ENCODE measurements around the gene PCDHGA3. TPM values are rescaled to one million over a fixed set of nuclear protein-coding genes. Genes with fewer than 3 reads are reported as not detected.
A peak's percentile ranks its signal among the peaks of the same experiment; 100 is the strongest.

The PCDHGA3 gene
- total and polyA plus RNA-seq, 2 of the 13 experiments (the other 11 are each of a cell fraction or from before 2014, with no cell fraction given): 0.05 TPM; not detected in 1

- TF ChIP-seq, protein P1, sequence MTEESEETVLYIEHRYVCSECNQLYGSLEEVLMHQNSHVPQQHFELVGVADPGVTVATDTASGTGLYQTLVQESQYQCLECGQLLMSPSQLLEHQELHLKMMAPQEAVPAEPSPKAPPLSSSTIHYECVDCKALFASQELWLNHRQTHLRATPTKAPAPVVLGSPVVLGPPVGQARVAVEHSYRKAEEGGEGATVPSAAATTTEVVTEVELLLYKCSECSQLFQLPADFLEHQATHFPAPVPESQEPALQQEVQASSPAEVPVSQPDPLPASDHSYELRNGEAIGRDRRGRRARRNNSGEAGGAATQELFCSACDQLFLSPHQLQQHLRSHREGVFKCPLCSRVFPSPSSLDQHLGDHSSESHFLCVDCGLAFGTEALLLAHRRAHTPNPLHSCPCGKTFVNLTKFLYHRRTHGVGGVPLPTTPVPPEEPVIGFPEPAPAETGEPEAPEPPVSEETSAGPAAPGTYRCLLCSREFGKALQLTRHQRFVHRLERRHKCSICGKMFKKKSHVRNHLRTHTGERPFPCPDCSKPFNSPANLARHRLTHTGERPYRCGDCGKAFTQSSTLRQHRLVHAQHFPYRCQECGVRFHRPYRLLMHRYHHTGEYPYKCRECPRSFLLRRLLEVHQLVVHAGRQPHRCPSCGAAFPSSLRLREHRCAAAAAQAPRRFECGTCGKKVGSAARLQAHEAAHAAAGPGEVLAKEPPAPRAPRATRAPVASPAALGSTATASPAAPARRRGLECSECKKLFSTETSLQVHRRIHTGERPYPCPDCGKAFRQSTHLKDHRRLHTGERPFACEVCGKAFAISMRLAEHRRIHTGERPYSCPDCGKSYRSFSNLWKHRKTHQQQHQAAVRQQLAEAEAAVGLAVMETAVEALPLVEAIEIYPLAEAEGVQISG (CRISPR knock-in tag; IDR thresholded peaks at IDR 0.05): peak; percentile 37; the same call in 1 of the 2 replicates
- TF ChIP-seq JUN (CRISPR knock-in tag; IDR thresholded peaks at IDR 0.05) (no peak), KLF6 (CRISPR knock-in tag; IDR thresholded peaks at IDR 0.05) (no peak), ZNF75D (CRISPR knock-in tag; IDR thresholded peaks at IDR 0.05; ENCODE audit: borderline replicate concordance) (no peak), CREB3 (CRISPR knock-in tag; IDR thresholded peaks at IDR 0.05) (no peak), CAMTA2 (CRISPR knock-in tag; IDR thresholded peaks at IDR 0.05; ENCODE audit: borderline replicate concordance) (no peak), PLSCR1 (CRISPR knock-in tag; IDR thresholded peaks at IDR 0.05; ENCODE audit: borderline replicate concordance) (no peak), ZNF674 (CRISPR knock-in tag; IDR thresholded peaks at IDR 0.05; ENCODE audit: low read depth) (no peak), HMGXB4 (CRISPR knock-in tag; IDR thresholded peaks at IDR 0.05; ENCODE audit: borderline replicate concordance in 1 of 2, low read depth in 1 of 2) (peak; percentile 63 to 77), ZNF747 (CRISPR knock-in tag; IDR thresholded peaks at IDR 0.05; ENCODE audit: borderline replicate concordance) (no peak), FOXK2 (IDR thresholded peaks at IDR 0.05) (no peak), ZNF383 (CRISPR knock-in tag; IDR thresholded peaks at IDR 0.05; ENCODE audit: borderline replicate concordance) (no peak), ZNF253 (CRISPR knock-in tag; IDR thresholded peaks at IDR 0.05; ENCODE audit: borderline replicate concordance) (0 out of 2 replicates have a peak, but pooled peaks have one; percentile 47)
- TF ChIP-seq, protein P2, sequence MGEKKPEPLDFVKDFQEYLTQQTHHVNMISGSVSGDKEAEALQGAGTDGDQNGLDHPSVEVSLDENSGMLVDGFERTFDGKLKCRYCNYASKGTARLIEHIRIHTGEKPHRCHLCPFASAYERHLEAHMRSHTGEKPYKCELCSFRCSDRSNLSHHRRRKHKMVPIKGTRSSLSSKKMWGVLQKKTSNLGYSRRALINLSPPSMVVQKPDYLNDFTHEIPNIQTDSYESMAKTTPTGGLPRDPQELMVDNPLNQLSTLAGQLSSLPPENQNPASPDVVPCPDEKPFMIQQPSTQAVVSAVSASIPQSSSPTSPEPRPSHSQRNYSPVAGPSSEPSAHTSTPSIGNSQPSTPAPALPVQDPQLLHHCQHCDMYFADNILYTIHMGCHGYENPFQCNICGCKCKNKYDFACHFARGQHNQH (CRISPR knock-in tag; IDR thresholded peaks at IDR 0.05): peak; percentile 31; the same call in 1 of the 2 replicates
- TF ChIP-seq, protein P3, sequence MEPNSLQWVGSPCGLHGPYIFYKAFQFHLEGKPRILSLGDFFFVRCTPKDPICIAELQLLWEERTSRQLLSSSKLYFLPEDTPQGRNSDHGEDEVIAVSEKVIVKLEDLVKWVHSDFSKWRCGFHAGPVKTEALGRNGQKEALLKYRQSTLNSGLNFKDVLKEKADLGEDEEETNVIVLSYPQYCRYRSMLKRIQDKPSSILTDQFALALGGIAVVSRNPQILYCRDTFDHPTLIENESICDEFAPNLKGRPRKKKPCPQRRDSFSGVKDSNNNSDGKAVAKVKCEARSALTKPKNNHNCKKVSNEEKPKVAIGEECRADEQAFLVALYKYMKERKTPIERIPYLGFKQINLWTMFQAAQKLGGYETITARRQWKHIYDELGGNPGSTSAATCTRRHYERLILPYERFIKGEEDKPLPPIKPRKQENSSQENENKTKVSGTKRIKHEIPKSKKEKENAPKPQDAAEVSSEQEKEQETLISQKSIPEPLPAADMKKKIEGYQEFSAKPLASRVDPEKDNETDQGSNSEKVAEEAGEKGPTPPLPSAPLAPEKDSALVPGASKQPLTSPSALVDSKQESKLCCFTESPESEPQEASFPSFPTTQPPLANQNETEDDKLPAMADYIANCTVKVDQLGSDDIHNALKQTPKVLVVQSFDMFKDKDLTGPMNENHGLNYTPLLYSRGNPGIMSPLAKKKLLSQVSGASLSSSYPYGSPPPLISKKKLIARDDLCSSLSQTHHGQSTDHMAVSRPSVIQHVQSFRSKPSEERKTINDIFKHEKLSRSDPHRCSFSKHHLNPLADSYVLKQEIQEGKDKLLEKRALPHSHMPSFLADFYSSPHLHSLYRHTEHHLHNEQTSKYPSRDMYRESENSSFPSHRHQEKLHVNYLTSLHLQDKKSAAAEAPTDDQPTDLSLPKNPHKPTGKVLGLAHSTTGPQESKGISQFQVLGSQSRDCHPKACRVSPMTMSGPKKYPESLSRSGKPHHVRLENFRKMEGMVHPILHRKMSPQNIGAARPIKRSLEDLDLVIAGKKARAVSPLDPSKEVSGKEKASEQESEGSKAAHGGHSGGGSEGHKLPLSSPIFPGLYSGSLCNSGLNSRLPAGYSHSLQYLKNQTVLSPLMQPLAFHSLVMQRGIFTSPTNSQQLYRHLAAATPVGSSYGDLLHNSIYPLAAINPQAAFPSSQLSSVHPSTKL (CRISPR knock-in tag; IDR thresholded peaks at IDR 0.05): peak; percentile 38; the same call in 1 of the 2 replicates
Observed at GRCh38 chr5:141326088-141326854, 17.4 kb upstream of the PCDHGA3 start (continued).

Measured in HepG2 (cell line).